Stomach (tissue), 9 donors: ENCODE data around the gene ZBTB7B. TPM values are rescaled to one million over a fixed set of nuclear protein-coding genes. Genes with fewer than 3 reads are reported as not detected.
A peak's percentile ranks its signal among the peaks of the same experiment; 100 is the strongest.

Experiments
- DNase-seq, 2 donors: peaks; one replicate each; pipeline versions ENCODE4 v3.0.0 to v3.0.0-alpha.2; 2013 to 2019
- H3K27ac ChIP-seq, 5 donors: fragments of 200-600 bp in 4 of 5; sonication (generic) in 4 of 5; one replicate each; pipeline ENCODE4 v1.5.1; 2013 to 2019; ENCODE audit warnings: mild to moderate bottlenecking in 1 of 5, moderate library complexity in 1 of 5
- H3K27me3 ChIP-seq, 3 donors: fragments of 200-600 bp; sonication (generic); one replicate each; pipeline ENCODE4 v1.5.1; 2017 to 2019; ENCODE audit warnings: mixed run types in 1 of 3
- H3K36me3 ChIP-seq, 4 donors: fragments of 200-600 bp; sonication (generic); 1 replicate in 3 of 4; 2 replicates in 1 of 4; pipeline ENCODE4 v1.5.1; 2016 to 2019
- H3K4me1 ChIP-seq, 4 donors: fragments of 200-600 bp; sonication (generic); one replicate each; pipeline ENCODE4 v1.5.1; 2016 to 2019
- H3K4me3 ChIP-seq, 4 donors: fragments of 200-600 bp; sonication (generic) in 3 of 4; one replicate each; pipeline ENCODE4 v1.5.1; 2016 to 2019; ENCODE audit warnings: mild to moderate bottlenecking in 1 of 4
- H3K9me3 ChIP-seq, 4 donors: fragments of 200-600 bp; sonication (generic); one replicate each; pipeline ENCODE4 v1.5.1; 2016 to 2019
- EP300 ChIP-seq: sonication (generic); formaldehyde crosslinking; IDR thresholded peaks from one replicate; pipeline ENCODE4 v1.6.1; 2017; ENCODE audit warnings: antibody characterized with exemption
- POLR2A ChIP-seq, 4 donors: fragments of 450-650 bp; IDR thresholded peaks; one replicate each; pipeline ENCODE4 v1.6.1; 2016; ENCODE audit warnings: antibody characterized with exemption in 4 of 4, control low read depth in 2 of 4, mild to moderate bottlenecking in 1 of 4, moderate library complexity in 1 of 4
- POLR2AphosphoS5 ChIP-seq, 3 donors: sonication (generic); formaldehyde crosslinking; IDR thresholded peaks; one replicate each; pipeline ENCODE4 v1.6.1; 2016; ENCODE audit warnings: antibody characterized with exemption in 3 of 3
- WGBS, 5 donors: extraction: QIAGEN DNeasy Blood & Tissue Kit in 3 of 5; methylation state at CpG; one replicate each; pipeline versions ENCODE4 v1.1.5 to v1.1.7; 2013 to 2018; 5-methylcytosine and 5-hydroxymethylcytosine counted together
- intact Hi-C: fragments of 100-400 bp; cut with DNase I; formaldehyde crosslinking; loops from one replicate; pipeline ENCODE4 v1.15.1; 2023; ENCODE audit warnings: low total_unique reads
- polyA plus RNA-seq, 3 donors: library from polyadenylated mRNA; stranded (reverse); fragments of 200-250 nt; gene quantifications; one replicate each; pipeline ENCODE4 v1.2.3, GENCODE V29; 2013
- total RNA-seq, 5 donors: library from RNA; depleted of rRNA; stranded (reverse); fragments of >200 nt; gene quantifications; one replicate each; pipeline versions ENCODE4 v1.1.0 to v1.2.3, GENCODE V29; 2014 to 2016
- TF ChIP-seq, protein P1 (sequence below), 7 experiments: fragments of 450-650 bp in 4 of 7; fragments of 200-600 bp in 3 of 7; sonication (generic) in 3 of 7; IDR thresholded peaks; one replicate each; pipeline ENCODE4 v1.5.1; 2016 to 2019; ENCODE audit warnings: antibody characterized with exemption in 7 of 7, control low read depth in 2 of 7, mild to moderate bottlenecking in 1 of 7
- donor health status: healthy with polysubstance abuse.
- donor health status: Bipolar disorder and iron deficiency.
- donor health status: healthy.

Gene ZBTB7B
- total and polyA plus RNA-seq, 8 donors = 29.6 to 134 (median 38.1) TPM

DNA sequence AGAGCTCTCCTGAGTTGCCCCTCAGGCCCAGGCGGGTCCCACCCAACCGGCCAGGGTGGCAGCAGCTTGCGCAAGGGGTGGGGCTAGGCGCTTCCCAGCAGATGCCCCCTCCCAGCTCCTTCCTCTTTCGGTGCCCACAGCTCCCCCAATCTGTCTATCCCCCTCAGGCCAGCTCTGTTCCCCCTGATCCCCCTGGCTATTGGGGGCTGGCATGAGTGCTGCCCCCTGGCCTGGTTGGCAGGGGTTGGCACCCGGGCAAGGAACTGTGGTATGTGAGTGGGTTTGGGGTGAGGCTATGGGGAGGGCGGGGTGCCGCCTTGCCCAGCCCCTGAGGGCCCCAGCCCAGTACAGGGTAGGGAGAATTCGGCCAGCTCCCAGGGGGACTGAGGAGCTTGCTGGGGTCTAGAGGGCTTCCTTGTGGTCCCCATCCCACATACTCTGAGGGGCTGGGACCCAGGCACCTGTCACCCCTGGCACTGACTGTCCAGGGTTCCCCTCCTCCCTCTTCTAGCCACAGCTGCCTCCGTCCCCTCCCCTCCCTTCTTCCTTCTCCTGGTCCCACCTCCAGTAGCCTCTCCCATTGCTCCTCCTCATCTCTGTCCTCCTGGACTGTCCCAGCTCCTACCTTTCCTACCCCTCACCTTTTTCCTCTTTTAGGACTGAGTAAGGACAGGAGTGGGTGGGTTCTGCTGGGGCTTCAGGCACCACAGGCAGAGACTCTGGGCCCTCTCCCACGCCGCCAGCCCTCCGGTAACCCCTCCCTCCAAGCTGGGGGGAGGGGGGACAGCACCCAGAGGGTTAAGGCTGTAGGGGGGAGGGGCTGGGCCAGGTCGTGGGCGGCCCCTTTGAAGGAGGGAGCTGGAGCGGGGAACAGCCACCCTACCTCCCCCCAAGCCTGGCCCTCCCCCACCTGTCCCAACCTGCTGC, 5.7 kb downstream of the ZBTB7B start:
- WGBS, 5 donors = 26 to 44% (median 34%) methylated on average over 9 to 16 of the region's 16 CpGs
- intact Hi-C loops = no loop called here
- Histone ChIP-seq H3K27ac (peak overlapping the region; percentile 96 to 100 (median 99)), H3K4me1 (peaks cover 93 to 98% (median 95%) of the 10 kb centered on the region in 4 donors), H3K9me3 (no peaks in the 10 kb centered on the region), H3K36me3 (peaks cover 0 to 20% (median 12%) of the 10 kb centered on the region in 4 donors), H3K4me3 (peak overlapping the region; percentile 19 to 47 (median 34)), H3K27me3 (no peaks in the 10 kb centered on the region)
- TF ChIP-seq EP300 (no peak), POLR2AphosphoS5 (IDR thresholded peaks at IDR 0.05) (no peak), POLR2A (IDR thresholded peaks at IDR 0.05) (no peak)
- TF ChIP-seq, protein P1, sequence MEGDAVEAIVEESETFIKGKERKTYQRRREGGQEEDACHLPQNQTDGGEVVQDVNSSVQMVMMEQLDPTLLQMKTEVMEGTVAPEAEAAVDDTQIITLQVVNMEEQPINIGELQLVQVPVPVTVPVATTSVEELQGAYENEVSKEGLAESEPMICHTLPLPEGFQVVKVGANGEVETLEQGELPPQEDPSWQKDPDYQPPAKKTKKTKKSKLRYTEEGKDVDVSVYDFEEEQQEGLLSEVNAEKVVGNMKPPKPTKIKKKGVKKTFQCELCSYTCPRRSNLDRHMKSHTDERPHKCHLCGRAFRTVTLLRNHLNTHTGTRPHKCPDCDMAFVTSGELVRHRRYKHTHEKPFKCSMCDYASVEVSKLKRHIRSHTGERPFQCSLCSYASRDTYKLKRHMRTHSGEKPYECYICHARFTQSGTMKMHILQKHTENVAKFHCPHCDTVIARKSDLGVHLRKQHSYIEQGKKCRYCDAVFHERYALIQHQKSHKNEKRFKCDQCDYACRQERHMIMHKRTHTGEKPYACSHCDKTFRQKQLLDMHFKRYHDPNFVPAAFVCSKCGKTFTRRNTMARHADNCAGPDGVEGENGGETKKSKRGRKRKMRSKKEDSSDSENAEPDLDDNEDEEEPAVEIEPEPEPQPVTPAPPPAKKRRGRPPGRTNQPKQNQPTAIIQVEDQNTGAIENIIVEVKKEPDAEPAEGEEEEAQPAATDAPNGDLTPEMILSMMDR (IDR thresholded peaks at IDR 0.05) = no peak
- no peak for DNase-seq

DNA sequence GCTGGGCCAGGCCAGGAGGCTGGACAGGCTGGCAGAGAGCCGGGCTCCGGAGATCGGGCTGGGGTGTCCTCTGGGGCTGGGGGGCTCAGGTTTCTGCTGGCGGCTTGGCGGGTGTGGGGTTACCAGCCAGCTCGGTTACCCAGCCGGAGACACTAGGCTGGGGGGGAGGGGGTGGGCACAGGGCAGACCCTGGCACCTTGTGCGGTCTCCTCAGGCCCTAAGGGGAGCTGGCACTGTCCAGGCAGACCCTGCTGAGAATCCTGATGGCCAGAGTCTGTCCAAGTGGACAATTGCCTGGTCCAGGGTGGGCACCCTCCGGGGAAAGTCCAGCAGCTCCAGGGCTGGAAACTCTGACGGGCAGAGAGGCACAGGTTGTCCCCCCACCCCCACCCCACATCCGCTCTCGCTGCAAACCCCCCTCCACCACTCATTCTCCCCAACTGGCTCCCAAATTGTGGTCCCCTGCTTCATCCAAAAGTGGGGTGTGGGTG, 6.7 kb downstream of the ZBTB7B start:
- Histone ChIP-seq H3K36me3 (peaks cover 6 to 27% (median 19%) of the 10 kb centered on the region in 4 donors), H3K9me3 (no peaks in the 10 kb centered on the region), H3K27ac (peak overlapping the region; percentile 96 to 100 (median 99)), H3K4me1 (peaks cover 95 to 100% (median 98%) of the 10 kb centered on the region in 4 donors), H3K4me3 (peak overlapping the region; percentile 19 to 47 (median 34)), H3K27me3 (no peaks in the 10 kb centered on the region)
- intact Hi-C loops = no loop called here
- WGBS, 5 donors = 71 to 84% (median 75%) methylated on average over 7 to 12 of the region's 12 CpGs
- no peak for TF ChIP-seq POLR2A (IDR thresholded peaks at IDR 0.05)
- TF ChIP-seq EP300 = no peak
- TF ChIP-seq POLR2AphosphoS5 (IDR thresholded peaks at IDR 0.05) = no peak
- TF ChIP-seq, protein P1 (IDR thresholded peaks at IDR 0.05) = no peak
- DNase-seq = no peak

DNA sequence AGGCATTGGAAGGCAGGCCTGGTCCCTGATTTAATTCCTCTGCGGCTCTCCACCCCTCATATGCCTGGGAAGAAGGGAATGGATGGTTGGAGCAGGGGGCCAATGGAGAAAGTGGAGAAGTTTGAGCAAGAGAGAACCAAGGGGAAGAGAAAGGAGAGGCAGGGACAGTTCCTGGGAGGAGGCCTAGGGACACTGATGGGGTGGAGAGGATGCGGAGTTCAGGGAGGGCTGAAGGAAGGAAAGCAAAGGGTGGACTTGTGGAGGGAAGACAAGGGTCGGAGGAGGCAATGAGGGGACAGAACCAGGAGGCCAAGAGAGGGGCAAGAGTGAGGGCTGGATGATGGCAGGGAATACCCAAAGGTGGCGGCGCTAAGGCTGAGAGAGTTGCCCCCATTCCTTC, 7.1 kb downstream of the ZBTB7B start:
- peaks cover 11 to 31% (median 23%) of the 10 kb centered on the region in 4 donors for H3K36me3 ChIP-seq
- peak overlapping the region; percentile 96 to 100 (median 99) for H3K27ac ChIP-seq
- H3K27me3 ChIP-seq = no peaks in the 10 kb centered on the region
- intact Hi-C loops = loop anchor here (10.0 kb wide), 1 partner anchor 45 kb away; the partner anchor contains the start of gene PYGO2
- peak overlapping the region in 2 of 4 donors; percentile 42 to 47 for H3K4me3 ChIP-seq
- peaks cover 92 to 100% (median 95%) of the 10 kb centered on the region in 4 donors for H3K4me1 ChIP-seq
- H3K9me3 ChIP-seq = no peaks in the 10 kb centered on the region
- 86 to 92% (median 89%) methylated on average over 5 of the region's 5 CpGs for WGBS, 5 donors
- DNase-seq = no peak
- TF ChIP-seq POLR2A (IDR thresholded peaks at IDR 0.05) = no peak
- TF ChIP-seq, protein P1 (IDR thresholded peaks at IDR 0.05) = no peak
- TF ChIP-seq POLR2AphosphoS5 (IDR thresholded peaks at IDR 0.05) = no peak
- no peak for TF ChIP-seq EP300

DNA sequence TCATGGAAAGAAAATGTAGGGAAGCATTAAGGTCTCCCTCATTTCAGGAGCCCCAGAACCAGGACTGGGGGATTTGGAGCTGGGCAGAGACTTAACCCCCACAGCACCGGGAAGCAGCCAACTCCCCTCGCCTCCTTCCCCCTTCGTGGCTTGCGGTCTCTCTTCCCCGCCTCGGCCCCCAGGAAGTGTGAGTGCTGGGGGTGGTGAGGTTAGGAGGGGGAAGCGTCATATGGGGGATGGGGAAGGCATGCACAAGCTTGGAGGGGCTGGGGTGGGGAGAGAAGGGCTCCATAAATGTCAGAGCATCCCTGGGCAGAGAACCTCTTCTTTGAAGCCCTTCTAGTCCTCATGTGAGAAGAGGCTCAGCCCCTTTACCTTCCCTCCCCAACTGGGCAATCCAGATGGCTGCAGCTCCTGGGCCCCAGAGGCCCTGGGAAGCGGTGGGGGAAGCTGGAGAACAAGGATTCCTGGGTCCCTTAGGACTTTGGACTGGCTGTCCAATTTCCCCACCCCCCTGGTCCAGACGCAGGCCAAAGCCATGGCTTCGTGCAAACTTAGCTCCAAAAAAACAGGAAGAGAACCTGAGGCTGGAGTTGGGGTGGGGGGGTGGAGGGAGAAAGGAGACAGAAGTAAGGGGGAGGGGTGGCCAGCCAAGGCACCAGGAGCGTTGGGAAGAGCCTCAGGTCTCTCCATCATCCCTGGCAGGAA, 7.8 kb downstream of the ZBTB7B start:
- DNase-seq = no peak
- no peaks in the 10 kb centered on the region for H3K27me3 ChIP-seq
- H3K36me3 ChIP-seq = peaks cover 17 to 38% (median 30%) of the 10 kb centered on the region in 4 donors
- H3K9me3 ChIP-seq = no peaks in the 10 kb centered on the region
- H3K27ac ChIP-seq = peak overlapping the region; percentile 96 to 100 (median 99)
- 35 to 55% (median 39%) methylated on average over 10 to 11 of the region's 11 CpGs for WGBS, 5 donors
- intact Hi-C loops = loop anchor here (10.0 kb wide), 1 partner anchor 46 kb away; the partner anchor contains the start of gene PYGO2
- TF ChIP-seq, protein P1 (IDR thresholded peaks at IDR 0.05) = no peak
- peaks cover 85 to 100% (median 95%) of the 10 kb centered on the region in 4 donors for H3K4me1 ChIP-seq
- H3K4me3 ChIP-seq = peak overlapping the region in 2 of 4 donors; percentile 42 to 47
